Tibial artery (tissue), 4 donors: ENCODE measurements around the gene MKKS.
A peak's percentile ranks its signal among the peaks of the same experiment; 100 is the strongest.

Experiments used
- DNase-seq, 2 donors: peaks; one replicate each; pipeline ENCODE4 v3.0.0-alpha.2; 2019
- H3K27ac ChIP-seq, 2 donors: fragments of 200-600 bp; sonication (generic) in 1 of 2; 1 replicate in 1 of 2; 2 replicates in 1 of 2; pipeline ENCODE4 v1.5.1; 2018 to 2019; ENCODE audit warnings: mild to moderate bottlenecking in 1 of 2
- H3K27me3 ChIP-seq, 2 donors: fragments of 200-600 bp; sonication (generic) in 1 of 2; one replicate each; pipeline versions ENCODE4 v1.5.1 to v1.6.0; 2016 to 2019
- H3K36me3 ChIP-seq, 3 donors: fragments of 200-600 bp; sonication (generic) in 2 of 3; one replicate each; pipeline ENCODE4 v1.5.1; 2016 to 2019; ENCODE audit warnings: mild to moderate bottlenecking in 2 of 3
- H3K4me1 ChIP-seq, 4 donors: fragments of 200-600 bp; sonication (generic) in 2 of 4; 1 replicate in 3 of 4; 2 replicates in 1 of 4; pipeline ENCODE4 v1.5.1; 2016 to 2019
- H3K4me3 ChIP-seq, 2 donors: fragments of 200-600 bp; sonication (generic) in 1 of 2; 1 replicate in 1 of 2; 2 replicates in 1 of 2; pipeline ENCODE4 v1.5.1; 2018 to 2019; ENCODE audit warnings: mild to moderate bottlenecking in 2 of 2
- H3K9me3 ChIP-seq, 3 donors: fragments of 200-600 bp; sonication (generic) in 1 of 3; one replicate each; pipeline ENCODE4 v1.5.1; 2016 to 2019
- intact Hi-C: fragments of 100-400 bp; cut with DNase I; formaldehyde crosslinking; loops from one replicate; pipeline ENCODE4 v1.15.0; 2023; ENCODE audit warnings: low total_unique reads
- TF ChIP-seq, protein P1 (sequence below), 2 experiments: fragments of 200-600 bp in 1 of 2; fragments of 450-650 bp in 1 of 2; IDR thresholded peaks; one replicate each; pipeline ENCODE4 v1.5.1; 2017 to 2019; ENCODE audit warnings: antibody characterized with exemption in 2 of 2, mild to moderate bottlenecking in 1 of 2, moderate library complexity in 1 of 2

The MKKS gene

DNA sequence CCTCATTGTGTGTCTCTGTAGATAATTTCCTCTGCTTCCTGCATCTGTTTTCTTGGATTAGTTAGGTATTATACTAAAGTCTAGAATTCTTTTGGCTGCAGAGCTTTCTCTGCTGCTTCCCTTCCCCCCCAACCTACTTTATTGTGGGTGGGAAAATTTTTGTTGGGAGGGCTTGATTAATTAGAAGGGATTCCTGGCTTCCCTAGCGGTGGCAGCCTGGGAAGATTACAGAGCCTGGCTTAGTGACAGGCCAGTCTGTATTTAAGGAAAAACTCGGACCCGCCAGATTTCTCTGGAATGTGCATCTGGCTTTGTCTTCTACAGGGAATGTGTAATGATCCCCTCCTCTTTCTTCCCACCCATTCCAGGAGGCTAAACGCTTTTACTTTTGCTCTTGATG, 32.3 kb upstream of the MKKS start:
- peaks cover 0 to 49% (median 23%) of the 10 kb centered on the region in 4 donors for H3K4me1 ChIP-seq
- no peaks in the 10 kb centered on the region for H3K9me3 ChIP-seq
- H3K27me3 ChIP-seq: no peaks in the 10 kb centered on the region
- TF ChIP-seq, protein P1, sequence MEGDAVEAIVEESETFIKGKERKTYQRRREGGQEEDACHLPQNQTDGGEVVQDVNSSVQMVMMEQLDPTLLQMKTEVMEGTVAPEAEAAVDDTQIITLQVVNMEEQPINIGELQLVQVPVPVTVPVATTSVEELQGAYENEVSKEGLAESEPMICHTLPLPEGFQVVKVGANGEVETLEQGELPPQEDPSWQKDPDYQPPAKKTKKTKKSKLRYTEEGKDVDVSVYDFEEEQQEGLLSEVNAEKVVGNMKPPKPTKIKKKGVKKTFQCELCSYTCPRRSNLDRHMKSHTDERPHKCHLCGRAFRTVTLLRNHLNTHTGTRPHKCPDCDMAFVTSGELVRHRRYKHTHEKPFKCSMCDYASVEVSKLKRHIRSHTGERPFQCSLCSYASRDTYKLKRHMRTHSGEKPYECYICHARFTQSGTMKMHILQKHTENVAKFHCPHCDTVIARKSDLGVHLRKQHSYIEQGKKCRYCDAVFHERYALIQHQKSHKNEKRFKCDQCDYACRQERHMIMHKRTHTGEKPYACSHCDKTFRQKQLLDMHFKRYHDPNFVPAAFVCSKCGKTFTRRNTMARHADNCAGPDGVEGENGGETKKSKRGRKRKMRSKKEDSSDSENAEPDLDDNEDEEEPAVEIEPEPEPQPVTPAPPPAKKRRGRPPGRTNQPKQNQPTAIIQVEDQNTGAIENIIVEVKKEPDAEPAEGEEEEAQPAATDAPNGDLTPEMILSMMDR (IDR thresholded peaks at IDR 0.05): no peak
- H3K27ac ChIP-seq: peak overlapping the region; percentile 66 to 68
- H3K4me3 ChIP-seq: peak overlapping the region; percentile 6 to 30
- intact Hi-C loops: loop anchor here (10.0 kb wide), 1 partner anchor 1078 kb away; no protein-coding TSS in a partner anchor
- H3K36me3 ChIP-seq: no peaks in the 10 kb centered on the region
- no peak for DNase-seq

DNA sequence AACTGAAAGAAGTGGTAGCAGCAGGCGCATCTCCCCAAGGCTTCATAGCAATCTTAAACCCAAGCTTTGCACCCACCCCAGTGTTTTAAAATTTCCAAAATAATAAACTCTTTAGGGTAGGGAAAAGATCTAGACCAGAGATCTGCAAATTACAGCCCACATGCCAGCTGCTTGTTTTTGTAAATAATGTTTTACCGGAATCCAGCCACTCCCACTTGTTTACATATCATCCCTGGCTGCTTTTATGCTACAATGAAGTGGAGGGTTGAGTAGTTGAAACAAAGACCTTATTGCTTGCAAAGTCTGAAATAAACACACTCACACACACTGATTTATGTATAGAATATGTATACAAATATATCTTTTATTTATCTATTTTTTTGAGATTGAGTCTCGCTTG, 31.1 kb upstream of the MKKS start:
- H3K9me3 ChIP-seq: no peaks in the 10 kb centered on the region
- no peaks in the 10 kb centered on the region for H3K36me3 ChIP-seq
- no peak overlapping the region for H3K27ac ChIP-seq
- H3K4me3 ChIP-seq: no peak overlapping the region
- no peak for DNase-seq
- intact Hi-C loops: loop anchor here (10.0 kb wide), 1 partner anchor 1080 kb away; no protein-coding TSS in a partner anchor
- H3K27me3 ChIP-seq: no peaks in the 10 kb centered on the region
- H3K4me1 ChIP-seq: peaks cover 0 to 44% (median 22%) of the 10 kb centered on the region in 4 donors
- TF ChIP-seq, protein P1 (IDR thresholded peaks at IDR 0.05): no peak

DNA sequence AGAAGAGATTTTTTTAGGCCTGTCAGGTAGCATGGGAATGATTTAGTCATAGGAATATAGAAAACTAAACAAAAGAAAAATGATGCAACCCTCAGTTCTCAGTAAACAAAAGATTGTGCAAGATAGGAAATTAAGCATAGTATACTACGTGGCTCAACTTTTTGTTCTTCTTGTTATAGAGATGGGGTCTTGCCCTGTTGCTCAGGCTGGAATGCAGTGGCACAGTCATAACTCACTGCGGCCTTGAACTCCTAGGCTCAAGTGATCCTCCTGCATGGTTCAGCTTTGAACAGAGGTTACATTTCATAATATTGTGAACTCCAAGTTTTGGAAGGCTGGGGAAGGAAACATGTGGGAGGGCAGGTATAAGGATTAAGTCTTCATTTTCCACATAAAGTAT, 29.6 kb upstream of the MKKS start:
- TF ChIP-seq, protein P1 (IDR thresholded peaks at IDR 0.05): no peak
- no peak overlapping the region for H3K27ac ChIP-seq
- no peaks in the 10 kb centered on the region for H3K36me3 ChIP-seq
- H3K4me1 ChIP-seq: peaks cover 0 to 30% (median 18%) of the 10 kb centered on the region in 4 donors
- intact Hi-C loops: loop anchor here (10.0 kb wide), 1 partner anchor 1081 kb away; no protein-coding TSS in a partner anchor
- no peaks in the 10 kb centered on the region for H3K27me3 ChIP-seq
- no peak overlapping the region for H3K4me3 ChIP-seq
- H3K9me3 ChIP-seq: no peaks in the 10 kb centered on the region
- no peak for DNase-seq

DNA sequence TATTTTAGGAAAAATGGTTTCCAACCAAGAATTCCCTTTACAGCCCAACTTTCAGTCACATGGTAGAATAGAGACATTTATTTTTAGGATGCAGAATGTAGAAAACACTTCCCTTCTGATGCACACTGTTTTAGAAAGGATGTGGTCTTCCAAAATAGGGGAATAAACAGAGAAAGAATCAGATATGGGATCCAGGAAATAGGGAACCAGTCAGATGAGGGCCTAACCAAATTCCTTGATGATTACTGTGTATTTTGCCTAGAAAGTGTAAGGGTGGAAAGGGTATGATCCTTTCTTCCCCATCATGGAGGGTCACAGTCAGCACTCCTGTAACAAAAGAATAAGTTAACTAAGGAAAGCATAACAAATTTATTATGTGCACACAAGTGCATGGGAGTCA, 28.5 kb upstream of the MKKS start:
- Histone ChIP-seq H3K27me3 (no peaks in the 10 kb centered on the region), H3K27ac (no peak overlapping the region), H3K36me3 (no peaks in the 10 kb centered on the region), H3K4me3 (no peak overlapping the region), H3K4me1 (peaks cover 0 to 18% (median 9%) of the 10 kb centered on the region in 4 donors), H3K9me3 (no peaks in the 10 kb centered on the region)
- TF ChIP-seq, protein P1 (IDR thresholded peaks at IDR 0.05): no peak
- no peak for DNase-seq
- intact Hi-C loops: loop anchor here (10.0 kb wide), 1 partner anchor 1082 kb away; no protein-coding TSS in a partner anchor

DNA sequence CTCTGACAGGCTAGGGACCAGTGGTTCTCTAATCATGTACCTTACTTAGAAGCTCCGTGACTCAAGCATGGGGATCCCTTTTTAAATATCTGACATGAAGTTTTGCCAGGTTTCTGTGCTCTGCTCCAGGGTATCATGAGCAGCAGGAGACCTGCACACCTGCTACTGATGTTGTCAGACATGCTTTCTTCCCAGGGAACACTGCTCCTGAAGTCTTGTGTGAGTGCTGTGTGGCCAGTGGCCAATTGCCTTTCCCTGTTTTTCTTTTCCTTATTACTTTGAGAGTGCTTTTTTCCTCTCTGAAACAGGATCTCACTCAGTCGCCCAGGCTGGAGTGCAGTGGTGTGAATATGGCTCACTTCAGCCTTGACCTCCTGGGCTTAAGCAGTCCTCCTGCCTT, 27.5 kb upstream of the MKKS start:
- DNase-seq: no peak

More for the DNA sequence above, 27.5 kb upstream of the MKKS start:
- Histone ChIP-seq H3K27me3 (no peaks in the 10 kb centered on the region), H3K9me3 (no peaks in the 10 kb centered on the region), H3K27ac (no peak overlapping the region), H3K4me1 (peaks cover 0 to 8% (median 5%) of the 10 kb centered on the region in 4 donors), H3K36me3 (no peaks in the 10 kb centered on the region), H3K4me3 (no peak overlapping the region)
- intact Hi-C loops: loop anchor here (10.0 kb wide), 1 partner anchor 1083 kb away; no protein-coding TSS in a partner anchor
- TF ChIP-seq, protein P1 (IDR thresholded peaks at IDR 0.05): no peak
